ENCODE results near the gene CHRNA4.

GRCh38 chr20:63323357-63323981, 37.7 kb downstream of the CHRNA4 start:
- TF ChIP-seq CTCF (IDR thresholded peaks at IDR 0.05) (no peak), POLR2AphosphoS5 (IDR thresholded peaks at IDR 0.05) (no peak), POLR2A (IDR thresholded peaks at IDR 0.05) (no peak)
